Smooth muscle cell (in vitro differentiated cells): ENCODE measurements around the gene DDX47. TPM values are rescaled to one million over a fixed set of nuclear protein-coding genes. Genes with fewer than 3 reads are reported as not detected.

Source experiments
- DNase-seq: peaks from one replicate; lab custom pipeline; 2025; ENCODE audit not compliant: unreplicated experiment; lab: John Stamatoyannopoulos, UW
- H2AFZ ChIP-seq: fragments of 200-600 bp; sonication (generic); 2 replicates; pipeline ENCODE4 v1.6.0; 2016; ENCODE audit warnings: antibody characterized with exemption, low read depth, mild to moderate bottlenecking
- H3F3A ChIP-seq: fragments of 200-600 bp; sonication (generic); 2 replicates; pipeline ENCODE4 v1.6.0; 2017; ENCODE audit warnings: antibody characterized with exemption, low read depth
- H3K27ac ChIP-seq: fragments of 200-600 bp; sonication (generic); 2 replicates; pipeline ENCODE4 v1.5.1; 2016; ENCODE audit warnings: low read depth, mild to moderate bottlenecking
- H3K27me3 ChIP-seq: fragments of 200-600 bp; sonication (generic); 2 replicates; pipeline ENCODE4 v1.6.1; 2016; ENCODE audit warnings: low read depth, mild to moderate bottlenecking
- H3K36me3 ChIP-seq: fragments of 200-600 bp; sonication (generic); 2 replicates; pipeline ENCODE4 v1.5.1; 2016; ENCODE audit warnings: low read depth
- H3K4me1 ChIP-seq: fragments of 200-600 bp; sonication (generic); 2 replicates; pipeline ENCODE4 v1.5.1; 2016; ENCODE audit warnings: low read depth
- H3K4me2 ChIP-seq: fragments of 200-600 bp; sonication (generic); 2 replicates; pipeline ENCODE4 v1.6.0; 2016; ENCODE audit warnings: mild to moderate bottlenecking
- H3K4me3 ChIP-seq: fragments of 200-600 bp; sonication (generic); 2 replicates; pipeline ENCODE4 v1.5.1; 2016; ENCODE audit warnings: mild to moderate bottlenecking
- H3K79me2 ChIP-seq: fragments of 200-600 bp; sonication (generic); 2 replicates; pipeline ENCODE4 v1.6.0; 2016; ENCODE audit warnings: low read depth, mild to moderate bottlenecking
- H3K9ac ChIP-seq: fragments of 200-600 bp; sonication (generic); 2 replicates; pipeline ENCODE4 v1.6.0; 2016; ENCODE audit warnings: low read depth
- H3K9me3 ChIP-seq: fragments of 200-600 bp; sonication (generic); replicated peaks from 2 replicates; pipeline ENCODE4 v1.5.1; 2016; ENCODE audit warnings: low read depth
- H4K20me1 ChIP-seq: fragments of 200-600 bp; sonication (generic); 2 replicates; pipeline ENCODE4 v1.6.0; 2016; ENCODE audit warnings: low read depth
- CTCF ChIP-seq: fragments of 200-600 bp; sonication (generic); IDR thresholded peaks from 2 replicates; pipeline ENCODE4 v1.5.1; 2017; ENCODE audit warnings: borderline replicate concordance, mild to moderate bottlenecking, antibody characterized with exemption; ENCODE audit not compliant: insufficient read depth, poor library complexity, severe bottlenecking
- WGBS: methylation state at CpG from one replicate; pipeline ENCODE4 v1.1.7; 2016; ENCODE audit warnings: low lambda C conversion rate; 5-methylcytosine and 5-hydroxymethylcytosine counted together
- polyA plus RNA-seq: library from polyadenylated mRNA; unstranded; fragments of >200 nt; fragmentation: Nextera tagmentation; extraction: Ambion mirVana; gene quantifications from 2 replicates; pipeline ENCODE4 v1.2.1, GENCODE V29; 2016
- total RNA-seq: library from RNA; depleted of rRNA; stranded (reverse); fragments of >200 nt; gene quantifications from 2 replicates; pipeline ENCODE4 v1.2.3, GENCODE V29; 2014

Gene DDX47
- total and polyA plus RNA-seq, 2 experiments from 2014 or later: 61.8 to 95.6 TPM

GRCh38 chr12:12779529-12779928 lies 33.6 kb upstream of the DDX47 start:
- Histone ChIP-seq H3K27me3 (no peaks in the 10 kb centered on the region), H3F3A (no peaks in the 10 kb centered on the region), H3K27ac (no peak overlapping the region), H3K4me2 (no peak overlapping the region), H3K4me3 (no peak overlapping the region), H3K4me1 (no peaks in the 10 kb centered on the region), H3K9ac (no peak overlapping the region), H3K36me3 (no peaks in the 10 kb centered on the region), H3K79me2 (no peaks in the 10 kb centered on the region), H2AFZ (no peak overlapping the region), H3K9me3 (no peaks in the 10 kb centered on the region), H4K20me1 (no peaks in the 10 kb centered on the region)
- DNase-seq: no peak
- WGBS: 67% methylated on average over 3 of the region's 3 CpGs
- no peak for TF ChIP-seq CTCF

- no peak overlapping the region for H3K9ac ChIP-seq
- H3K4me2 ChIP-seq: no peak overlapping the region
- no peaks in the 10 kb centered on the region for H3K36me3 ChIP-seq
- H3K4me3 ChIP-seq: no peak overlapping the region
- no peak overlapping the region for H3K27ac ChIP-seq
- WGBS: 98% methylated on average over 2 of the region's 2 CpGs
- no peak for TF ChIP-seq CTCF
- H3F3A ChIP-seq: peaks cover 9% of the 10 kb centered on the region
- H4K20me1 ChIP-seq: no peaks in the 10 kb centered on the region
- H2AFZ ChIP-seq: no peak overlapping the region
- no peak for DNase-seq
- no peaks in the 10 kb centered on the region for H3K27me3 ChIP-seq
- no peaks in the 10 kb centered on the region for H3K79me2 ChIP-seq
- H3K9me3 ChIP-seq: no peaks in the 10 kb centered on the region
- H3K4me1 ChIP-seq: peaks cover 13% of the 10 kb centered on the region
Observed at GRCh38 chr12:12784116-12784515, 29.0 kb upstream of the DDX47 start.

GRCh38 chr12:12784911-12785814 lies 28.0 kb upstream of the DDX47 start, which contains the start of gene APOLD1:
TSS of gene APOLD1 (plus strand) at chr12:12785659. CDS start at chr12:12785692, 33 bp downstream.
- H3F3A ChIP-seq: peaks cover 9% of the 10 kb centered on the region
- H4K20me1 ChIP-seq: no peaks in the 10 kb centered on the region
- WGBS: 55% methylated on average over 14 of the region's 14 CpGs
- H3K79me2 ChIP-seq: no peaks in the 10 kb centered on the region
- peak within 1 kb of the TSS; percentile 87 for H3K4me2 ChIP-seq
- H2AFZ ChIP-seq: peak within 1 kb of the TSS; percentile 95
- peak within 1 kb of the TSS; percentile 29 for H3K9ac ChIP-seq
- H3K36me3 ChIP-seq: no peaks in the 10 kb centered on the region
- H3K9me3 ChIP-seq: no peaks in the 10 kb centered on the region
- no peak for DNase-seq
- H3K4me3 ChIP-seq: peak within 1 kb of the TSS; percentile 55
- peaks cover 15% of the 10 kb centered on the region for H3K4me1 ChIP-seq
- H3K27me3 ChIP-seq: no peaks in the 10 kb centered on the region
- peak within 1 kb of the TSS; percentile 19 for H3K27ac ChIP-seq
- no peak for TF ChIP-seq CTCF
